HL-60 (cell line): Measurements from ENCODE around the gene WNT4.

ENCODE experiments used
- DNase-seq, 2 experiments: peaks; one replicate each; pipeline ENCODE4 v3.0.0-alpha.2; 2010 to 2020; ENCODE audit warnings: low read depth in 1 of 2, low spot score in 1 of 2
- H3K27ac ChIP-seq: fragments of 250-450 bp; sonication (Bioruptor Pico); replicated peaks from 2 replicates; pipeline ENCODE4 v1.5.1; 2020; ENCODE audit warnings: mild to moderate bottlenecking, moderate library complexity
- H3K27me3 ChIP-seq: fragments of 250-450 bp; sonication (Bioruptor Pico); 2 replicates; pipeline ENCODE4 v1.5.1; 2021; ENCODE audit warnings: mild to moderate bottlenecking, moderate library complexity; ENCODE audit not compliant: insufficient read depth, poor library complexity, severe bottlenecking
- H3K4me3 ChIP-seq: replicated peaks from 2 replicates; pipeline ENCODE4 v1.5.1; 2011; ENCODE audit warnings: mild to moderate bottlenecking, control low read depth, low read length; ENCODE audit not compliant: insufficient read depth
- GABPA ChIP-seq: IDR thresholded peaks from 2 replicates; pipeline ENCODE4 v1.6.1; 2012; ENCODE audit warnings: low read depth
- POLR2AphosphoS5 ChIP-seq: IDR thresholded peaks from 2 replicates; pipeline ENCODE4 v1.6.1; 2012; ENCODE audit warnings: low read depth
- REST ChIP-seq: IDR thresholded peaks from 2 replicates; pipeline ENCODE4 v1.6.1; 2012; ENCODE audit warnings: low read depth; ENCODE audit not compliant: insufficient replicate concordance
- SPI1 ChIP-seq: IDR thresholded peaks from 2 replicates; pipeline ENCODE4 v1.6.1; 2012; ENCODE audit warnings: low read depth, mild to moderate bottlenecking, borderline replicate concordance
- TF ChIP-seq, protein P1 (sequence below): IDR thresholded peaks from one replicate; pipeline ENCODE4 v1.5.1; 2011; ENCODE audit warnings: low read length, control low read depth, inconsistent platforms; ENCODE audit not compliant: insufficient read depth

WNT4 gene

GRCh38 chr1:22124592-22125229 is 18.2 kb downstream of the WNT4 start:
- Histone ChIP-seq H3K4me3 (no peak overlapping the region), H3K27ac (no peak overlapping the region), H3K27me3 (no peaks in the 10 kb centered on the region)
- no peak for TF ChIP-seq REST
- DNase-seq, result no peak

DNA sequence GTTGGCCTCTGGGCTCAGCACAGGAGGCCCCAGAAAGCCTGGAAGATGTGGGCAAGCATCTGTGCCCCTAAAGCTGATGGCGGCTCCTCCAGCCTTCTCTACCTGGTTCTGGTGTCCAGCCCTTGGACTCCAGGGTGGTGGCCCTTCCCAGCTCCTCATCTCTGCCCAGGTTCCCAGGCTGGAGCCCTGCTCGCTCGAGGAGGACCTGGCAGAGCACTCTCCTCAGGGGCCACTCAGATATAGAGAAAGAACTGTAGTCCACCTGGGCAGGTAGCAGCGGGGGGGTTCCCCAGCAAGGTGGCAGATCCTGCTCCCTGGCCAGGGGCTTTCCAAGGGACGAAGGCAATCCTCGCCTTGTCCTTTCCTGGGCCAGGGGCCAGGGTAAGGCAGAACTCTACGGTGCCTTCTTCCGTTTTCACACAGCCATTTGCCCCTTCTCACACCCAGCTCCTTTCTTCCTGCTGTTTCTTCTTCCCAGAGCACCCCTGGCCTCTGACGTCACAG is 18.9 kb downstream of the WNT4 start:
- TF ChIP-seq SPI1, result no peak
- TF ChIP-seq, protein P1, sequence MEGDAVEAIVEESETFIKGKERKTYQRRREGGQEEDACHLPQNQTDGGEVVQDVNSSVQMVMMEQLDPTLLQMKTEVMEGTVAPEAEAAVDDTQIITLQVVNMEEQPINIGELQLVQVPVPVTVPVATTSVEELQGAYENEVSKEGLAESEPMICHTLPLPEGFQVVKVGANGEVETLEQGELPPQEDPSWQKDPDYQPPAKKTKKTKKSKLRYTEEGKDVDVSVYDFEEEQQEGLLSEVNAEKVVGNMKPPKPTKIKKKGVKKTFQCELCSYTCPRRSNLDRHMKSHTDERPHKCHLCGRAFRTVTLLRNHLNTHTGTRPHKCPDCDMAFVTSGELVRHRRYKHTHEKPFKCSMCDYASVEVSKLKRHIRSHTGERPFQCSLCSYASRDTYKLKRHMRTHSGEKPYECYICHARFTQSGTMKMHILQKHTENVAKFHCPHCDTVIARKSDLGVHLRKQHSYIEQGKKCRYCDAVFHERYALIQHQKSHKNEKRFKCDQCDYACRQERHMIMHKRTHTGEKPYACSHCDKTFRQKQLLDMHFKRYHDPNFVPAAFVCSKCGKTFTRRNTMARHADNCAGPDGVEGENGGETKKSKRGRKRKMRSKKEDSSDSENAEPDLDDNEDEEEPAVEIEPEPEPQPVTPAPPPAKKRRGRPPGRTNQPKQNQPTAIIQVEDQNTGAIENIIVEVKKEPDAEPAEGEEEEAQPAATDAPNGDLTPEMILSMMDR, result no peak
- no peak for TF ChIP-seq POLR2AphosphoS5
- no peak for TF ChIP-seq GABPA
- TF ChIP-seq REST, result no peak
- Histone ChIP-seq H3K4me3 (no peak overlapping the region), H3K27ac (no peak overlapping the region), H3K27me3 (no peaks in the 10 kb centered on the region)
- no peak for DNase-seq

DNA sequence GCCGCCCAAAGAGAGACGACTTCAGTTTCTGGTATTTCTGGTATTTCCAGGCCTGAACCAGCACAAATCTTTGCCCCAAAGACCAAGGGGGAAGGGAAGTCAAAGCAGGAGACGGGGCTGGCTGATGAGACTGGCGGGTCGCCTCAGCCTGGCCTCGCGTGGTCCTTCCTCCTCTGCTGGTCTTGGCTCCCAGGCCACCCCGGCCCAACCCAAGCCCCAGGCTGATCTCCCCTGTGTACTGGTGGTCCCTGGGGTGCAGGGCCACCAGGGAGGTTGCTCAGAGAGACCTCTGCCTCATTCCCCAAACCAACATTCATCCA is 19.9 kb downstream of the WNT4 start:
- no peak for DNase-seq
- no peaks in the 10 kb centered on the region for H3K27me3 ChIP-seq
- TF ChIP-seq, protein P1, result no peak
- TF ChIP-seq SPI1 (no peak), GABPA (no peak), REST (no peak), POLR2AphosphoS5 (no peak)
- no peak overlapping the region for H3K4me3 ChIP-seq
- H3K27ac ChIP-seq, result no peak overlapping the region
